ENCODE measurements around the gene IKBKG. TPM values are rescaled to one million over a fixed set of nuclear protein-coding genes. Genes with fewer than 3 reads are reported as not detected.

Gene IKBKG
- total RNA-seq, 1 experiment from 2014 or later, result 24.0 TPM

DNA sequence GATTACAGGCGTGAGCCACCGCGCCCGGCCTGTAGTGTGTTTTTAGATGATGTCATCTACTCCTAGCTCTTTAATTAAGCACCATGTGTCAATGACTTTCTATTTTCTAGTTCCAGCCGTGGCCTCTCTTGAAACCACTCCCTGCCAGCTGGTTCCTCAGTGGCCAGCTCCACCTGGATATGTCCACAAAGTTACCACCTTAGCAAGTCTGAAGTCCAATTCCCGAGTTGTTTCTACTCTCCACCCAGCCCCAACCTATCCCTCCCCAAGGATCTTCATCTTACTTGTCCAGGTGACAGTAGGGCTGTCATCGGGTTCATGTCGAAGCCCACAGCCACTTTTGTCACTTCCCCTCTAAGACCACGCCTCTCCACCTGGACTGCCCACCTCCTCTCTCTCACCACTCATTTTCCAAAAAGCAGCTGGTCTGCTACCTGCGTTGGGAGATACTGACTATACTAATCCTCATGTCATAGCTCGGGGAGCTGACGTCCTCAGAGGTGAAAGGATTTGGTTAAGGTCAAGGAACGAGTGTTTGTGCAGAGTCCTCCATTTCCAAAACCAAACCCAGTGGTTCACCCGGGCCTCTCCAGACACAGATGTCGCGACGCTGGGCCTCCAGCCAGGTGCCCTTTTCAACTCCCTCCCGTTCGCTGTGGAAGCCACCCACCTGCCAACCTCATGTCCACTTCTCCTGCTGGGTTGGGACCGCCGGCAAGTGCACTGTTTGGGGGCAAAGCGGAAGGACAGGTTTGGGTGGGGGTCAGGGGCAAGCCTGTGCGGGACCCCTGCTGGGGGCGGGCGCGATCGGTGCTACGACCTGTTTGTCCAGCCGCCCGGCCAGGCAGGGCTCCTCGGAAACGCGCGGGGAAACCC is 32.1 kb upstream of the IKBKG start:
- RAD21 ChIA-PET (ENCODE audit: low non-redundant PET in 1 of 2, low total read pairs in 2 of 2, uncharacterized antibody in 2 of 2, unreplicated experiment in 2 of 2), result no interaction called here
- Histone ChIP-seq H3K4me2 (ENCODE audit: low read length) (peak overlapping the region; percentile 84), H3K4me3 (replicated peaks in 1 of 2; ENCODE audit: low read depth in 1 of 2, low read length in 2 of 2) (peak overlapping the region; percentile 65 to 70), H3K27me3 (ENCODE audit: insufficient read depth, low read length) (no peaks in the 10 kb centered on the region), H3K79me2 (ENCODE audit: insufficient read depth, low read length) (no peaks in the 10 kb centered on the region), H3K4me1 (ENCODE audit: control insufficient read depth in 1 of 2, insufficient read depth in 2 of 2, low read length in 2 of 2) (peaks cover 5 to 10% of the 10 kb centered on the region in 2 experiments; a peak in 3 of 4 replicates), H3K9me3 (ENCODE audit: control insufficient read depth in 1 of 2, insufficient read depth in 1 of 2, low read depth in 1 of 2, low read length in 2 of 2) (no peaks in the 10 kb centered on the region), H3K36me3 (ENCODE audit: control insufficient read depth in 1 of 2, insufficient read depth in 2 of 2, low read length in 2 of 2) (no peaks in the 10 kb centered on the region), H3K27ac (ENCODE audit: low read depth, low read length) (peak overlapping the region; percentile 79), H2AFZ (ENCODE audit: low read depth, low read length, poor library complexity, severe bottlenecking) (no peak overlapping the region), H3K9me2 (ENCODE audit: insufficient read depth) (no peaks in the 10 kb centered on the region), H3K9ac (ENCODE audit: low read length) (peak overlapping the region; percentile 72), H4K20me1 (ENCODE audit: insufficient read depth) (no peaks in the 10 kb centered on the region)
- CTCF ChIA-PET, result no interaction called here
- DNase-seq (ENCODE audit: low read depth, low spot score), result no peak
- peak; percentile 22; the same call in 1 of the 2 replicates for ATAC-seq
- BruUV-seq (replicated peaks), result TSS peak; percentile 62
- TF ChIP-seq FOSL1 (IDR thresholded peaks at IDR 0.05; ENCODE audit: low read depth), result no peak
- TF ChIP-seq TCF7L2 (IDR thresholded peaks at IDR 0.05; ENCODE audit: borderline replicate concordance, extremely low read depth, insufficient read depth, insufficient read length), result no peak
- TF ChIP-seq EZH2 (IDR thresholded peaks at IDR 0.05), result no peak
- no peak for TF ChIP-seq EZH2phosphoT487 (IDR thresholded peaks at IDR 0.05; ENCODE audit: borderline replicate concordance)
- TF ChIP-seq EGR1 (IDR thresholded peaks at IDR 0.05; ENCODE audit: low read depth), result no peak
- TF ChIP-seq SRF (IDR thresholded peaks at IDR 0.05; ENCODE audit: low read depth), result no peak
- intact Hi-C loops (cut with micrococcal nuclease), result no loop called here
- POLR2A ChIA-PET, result interaction anchor here (1.0 kb wide), 1 partner anchor 25 kb away, joined by 3 read pairs; the partner anchor contains the start of gene SLC10A3

DNA sequence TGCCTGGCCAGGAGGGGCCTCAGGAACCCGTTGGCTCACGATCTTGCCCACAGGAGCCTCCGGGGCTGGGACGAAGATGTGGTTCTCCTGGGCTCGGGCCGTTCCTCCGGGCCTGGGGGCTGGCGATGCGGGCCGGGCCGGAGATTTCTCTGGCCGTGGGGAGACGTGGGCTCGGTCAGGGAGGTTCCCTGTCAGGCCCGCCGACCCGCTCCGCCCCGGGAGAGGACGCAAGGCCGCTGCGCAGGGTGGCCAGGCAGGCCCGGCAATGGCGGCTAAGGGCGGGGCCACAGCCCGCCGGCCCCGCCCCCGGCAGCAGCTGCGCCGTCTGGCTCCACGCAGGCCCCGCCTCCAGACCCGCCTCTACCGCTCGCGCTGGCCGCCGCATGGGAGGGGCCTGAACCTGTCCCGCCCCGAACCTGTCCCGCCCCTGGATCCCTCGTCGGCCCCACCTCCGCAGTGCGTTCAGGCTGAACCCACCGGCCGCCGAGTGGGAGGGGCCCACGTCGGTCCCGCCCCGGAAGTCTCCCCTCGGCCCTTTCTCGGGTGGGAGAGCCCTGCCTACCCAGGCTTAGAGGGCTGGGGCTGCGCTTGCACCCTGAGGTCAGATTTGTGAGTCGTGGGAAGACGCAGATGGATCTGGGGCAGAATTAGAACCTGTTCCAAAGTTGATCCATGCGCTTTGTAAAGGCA is 31.3 kb upstream of the IKBKG start, which contains the start of gene FAM3A:
TSS of gene FAM3A (minus strand) at position 267 of the 690 bp plus-strand sequence. CDS start 460 bp downstream, outside the sequence.
- intact Hi-C loops (cut with micrococcal nuclease), result no loop called here
- peak within 1 kb of the TSS; percentile 84 for H3K4me2 ChIP-seq (ENCODE audit: low read length)
- no peak for TF ChIP-seq JUND (IDR thresholded peaks at IDR 0.05)
- TF ChIP-seq POLR2AphosphoS5 (IDR thresholded peaks at IDR 0.05; ENCODE audit: low read depth, low read length), result peak; percentile 75
- no peak for TF ChIP-seq FOSL1 (IDR thresholded peaks at IDR 0.05; ENCODE audit: low read depth)
- no peak for TF ChIP-seq EZH2phosphoT487 (IDR thresholded peaks at IDR 0.05; ENCODE audit: borderline replicate concordance)
- no peak for TF ChIP-seq CEBPB (IDR thresholded peaks at IDR 0.05; ENCODE audit: low read depth)
- TF ChIP-seq REST (IDR thresholded peaks at IDR 0.05; ENCODE audit: low read depth), result no peak
- TF ChIP-seq ZFX (IDR thresholded peaks at IDR 0.05), result peak; percentile 73
- TF ChIP-seq EGR1 (IDR thresholded peaks at IDR 0.05; ENCODE audit: low read depth), result peak; percentile 56
- no peak for TF ChIP-seq CTCF (IDR thresholded peaks at IDR 0.05 in 2 of 3, conservative IDR thresholded peaks at IDR 0.05 in 1 of 3; ENCODE audit: borderline replicate concordance in 1 of 3, insufficient read depth in 1 of 3, low read depth in 2 of 3, low read length in 2 of 3)

More for the DNA sequence above, 31.3 kb upstream of the IKBKG start, which contains the start of gene FAM3A:
- ATAC-seq, result peak; percentile 96
- peak within 1 kb of the TSS; percentile 72 for H3K9ac ChIP-seq (ENCODE audit: low read length)
- H3K36me3 ChIP-seq (ENCODE audit: control insufficient read depth in 1 of 2, insufficient read depth in 2 of 2, low read length in 2 of 2), result no peaks in the 10 kb centered on the region
- no peaks in the 10 kb centered on the region for H3K9me3 ChIP-seq (ENCODE audit: control insufficient read depth in 1 of 2, insufficient read depth in 1 of 2, low read depth in 1 of 2, low read length in 2 of 2)
- no peak within 1 kb of the TSS for H2AFZ ChIP-seq (ENCODE audit: low read depth, low read length, poor library complexity, severe bottlenecking)
- peak within 1 kb of the TSS; percentile 65 to 70 for H3K4me3 ChIP-seq (replicated peaks in 1 of 2; ENCODE audit: low read depth in 1 of 2, low read length in 2 of 2)
- ChIA-PET CTCF (no interaction called here), POLR2A (interaction anchor here (1.0 kb wide), 1 partner anchor 25 kb away, joined by 3 read pairs; the partner anchor contains the start of gene SLC10A3), RAD21 (ENCODE audit: low non-redundant PET in 1 of 2, low total read pairs in 2 of 2, uncharacterized antibody in 2 of 2, unreplicated experiment in 2 of 2) (no interaction called here)
- H3K27me3 ChIP-seq (ENCODE audit: insufficient read depth, low read length), result no peaks in the 10 kb centered on the region
- no peaks in the 10 kb centered on the region for H3K79me2 ChIP-seq (ENCODE audit: insufficient read depth, low read length)
- no TSS peak for BruUV-seq (replicated peaks)
- DNase-seq (ENCODE audit: low read depth, low spot score), result peak; percentile 65
- peaks cover 5 to 10% of the 10 kb centered on the region in 2 experiments; a peak in 3 of 4 replicates for H3K4me1 ChIP-seq (ENCODE audit: control insufficient read depth in 1 of 2, insufficient read depth in 2 of 2, low read length in 2 of 2)
- H4K20me1 ChIP-seq (ENCODE audit: insufficient read depth), result no peaks in the 10 kb centered on the region
- H3K9me2 ChIP-seq (ENCODE audit: insufficient read depth), result no peaks in the 10 kb centered on the region
- H3K27ac ChIP-seq (ENCODE audit: low read depth, low read length), result peak within 1 kb of the TSS; percentile 79

Data from HCT116 (cell line).